HepG2 (cell line): Measurements from ENCODE around the gene PEX5L. TPM values are rescaled to one million over a fixed set of nuclear protein-coding genes. Genes with fewer than 3 reads are reported as not detected.

ENCODE experiments used
- ATAC-seq: fragments of 200-7000 bp; cut with Tn5 transposase; 3 replicates; pipeline ENCODE4 v1.9.1; 2020; ENCODE audit warnings: mild to moderate bottlenecking, moderate library complexity
- BruUV-seq: library from RNA; stranded (reverse); fragments of 400-500 nt; replicated peaks from 2 replicates; lab custom pipeline; 2021; lab: Mats Ljungman, UMichigan
- CTCF ChIA-PET: fragments of 300-600 bp; formaldehyde crosslinking; extraction: SDS; loops from one replicate; lab custom pipeline; 2021; ENCODE audit warnings: low total read pairs, inconsistent platforms, low intra/inter-chr PET ratio; lab: Yijun Ruan, JAX
- POLR2A ChIA-PET: fragments of 350-600 bp; sonication (Branson Sonifier 250); formaldehyde crosslinking; loops from one replicate; lab custom pipeline; 2020; ENCODE audit warnings: antibody characterized with exemption, inconsistent platforms; lab: Yijun Ruan, JAX
- DNase-seq: peaks from one replicate; pipeline ENCODE4 v3.0.0-alpha.2; 2015; ENCODE audit warnings: low spot score
- FAIRE-seq: peaks from 3 replicates; lab custom pipeline; 2011; peaks lifted over from hg19 to GRCh38; lab: Jason Lieb, UNC
- H2AFZ ChIP-seq: one replicate; pipeline ENCODE4 v1.6.1; 2011; ENCODE audit warnings: low read length, inconsistent platforms
- H3K27ac ChIP-seq: fragments of 300-600 bp; 3 replicates; pipeline ENCODE4 v1.8.0; 2011; ENCODE audit warnings: mixed run types, mild to moderate bottlenecking, mixed read lengths, low read length, inconsistent platforms; ENCODE audit not compliant: insufficient read depth; ENCODE audit errors: extremely low read length
- H3K27me3 ChIP-seq, 2 experiments: fragments of 200-600 bp in 1 of 2; 2 replicates in 1 of 2; 3 replicates in 1 of 2; pipeline versions ENCODE4 v1.6.0 to v1.8.0; 2011; ENCODE audit warnings: low read length in 2 of 2, mild to moderate bottlenecking in 2 of 2, moderate library complexity in 2 of 2, inconsistent platforms in 1 of 2; ENCODE audit not compliant: insufficient read depth in 2 of 2, control insufficient read depth in 1 of 2
- H3K36me3 ChIP-seq, 2 experiments: fragments of 200-600 bp in 1 of 2; replicated peaks in 1 of 2; 2 replicates in 1 of 2; 3 replicates in 1 of 2; pipeline versions ENCODE4 v1.5.1 to v1.8.0; 2011; ENCODE audit warnings: low read length in 2 of 2, inconsistent platforms in 1 of 2; ENCODE audit not compliant: insufficient read depth in 2 of 2, control insufficient read depth in 1 of 2
- H3K4me1 ChIP-seq: 2 replicates; pipeline ENCODE4 v1.5.1; 2012; ENCODE audit warnings: low read length, inconsistent platforms; ENCODE audit not compliant: insufficient read depth
- H3K4me2 ChIP-seq: 2 replicates; pipeline ENCODE4 v1.6.0; 2011; ENCODE audit warnings: low read depth, low read length, inconsistent platforms
- H3K4me3 ChIP-seq, 3 experiments: fragments of 200-600 bp in 1 of 3; sonication (generic), shearing (Covaris generic) in 1 of 3; replicated peaks in 1 of 3; 2 replicates each; pipeline ENCODE4 v1.5.1; 2011 to 2016; ENCODE audit warnings: low read length in 3 of 3, inconsistent platforms in 2 of 3, low read depth in 2 of 3, mild to moderate bottlenecking in 2 of 3, control low read depth in 1 of 3, mixed read lengths in 1 of 3; ENCODE audit not compliant: insufficient read depth in 1 of 3
- H3K79me2 ChIP-seq: one replicate; pipeline ENCODE4 v1.6.1; 2011; ENCODE audit warnings: low read length, inconsistent platforms; ENCODE audit not compliant: insufficient read depth
- H3K9ac ChIP-seq: 2 replicates; pipeline ENCODE4 v1.6.0; 2011; ENCODE audit warnings: mild to moderate bottlenecking, low read depth, low read length, inconsistent platforms; ENCODE audit not compliant: insufficient read depth
- H3K9me3 ChIP-seq: 2 replicates; pipeline ENCODE4 v1.5.1; 2012; ENCODE audit warnings: mild to moderate bottlenecking, low read length
- H4K20me1 ChIP-seq: 2 replicates; pipeline ENCODE4 v1.6.0; 2011; ENCODE audit warnings: inconsistent platforms, mild to moderate bottlenecking, low read length, moderate library complexity; ENCODE audit not compliant: insufficient read depth
- DPF2 ChIP-seq: sonication (generic); formaldehyde crosslinking; IDR thresholded peaks from 2 replicates; pipeline ENCODE4 v1.4.0; 2020; ENCODE audit warnings: mild to moderate bottlenecking, low read depth, missing genetic modification reagents, borderline replicate concordance
- ETV5 ChIP-seq: IDR thresholded peaks from 2 replicates; pipeline ENCODE4 v1.6.1; 2018; ENCODE audit warnings: missing biosample characterization, missing genetic modification reagents, inconsistent platforms, borderline replicate concordance
- FOXP1 ChIP-seq, 2 experiments: fragments of 450-650 bp in 1 of 2; IDR thresholded peaks; 2 replicates each; pipeline ENCODE4 v1.6.1; 2017 to 2018; ENCODE audit warnings: antibody characterized with exemption in 1 of 2
- HDAC1 ChIP-seq: sonication (generic); formaldehyde crosslinking; IDR thresholded peaks from 2 replicates; pipeline ENCODE4 v1.5.1; 2020; ENCODE audit warnings: mild to moderate bottlenecking, missing genetic modification reagents
- HNF4G ChIP-seq, 2 experiments: sonication (generic) in 1 of 2; formaldehyde crosslinking in 1 of 2; IDR thresholded peaks; 2 replicates each; pipeline versions ENCODE4 v1.4.0 to v1.6.1; 2011 to 2020; ENCODE audit warnings: borderline replicate concordance in 2 of 2, low read depth in 2 of 2, mild to moderate bottlenecking in 2 of 2, low read length in 1 of 2, missing genetic modification reagents in 1 of 2, moderate library complexity in 1 of 2
- MXD4 ChIP-seq: IDR thresholded peaks from 2 replicates; pipeline ENCODE4 v1.6.1; 2016; ENCODE audit warnings: mild to moderate bottlenecking, missing biosample characterization, missing genetic modification reagents
- NR1H2 ChIP-seq: sonication (generic); formaldehyde crosslinking; IDR thresholded peaks from 2 replicates; pipeline ENCODE4 v1.8.1; 2022; ENCODE audit warnings: low read depth, missing genetic modification reagents, borderline replicate concordance
- RFX5 ChIP-seq: IDR thresholded peaks from 2 replicates; pipeline ENCODE4 v1.6.1; 2011; ENCODE audit warnings: low read depth, low read length, improper control_type of control experiment
- ZBTB25 ChIP-seq: IDR thresholded peaks from 2 replicates; pipeline ENCODE4 v1.6.1; 2018; ENCODE audit warnings: missing genetic modification reagents
- ZNF232 ChIP-seq: sonication (generic); formaldehyde crosslinking; IDR thresholded peaks from 2 replicates; pipeline ENCODE4 v1.4.0; 2020; ENCODE audit warnings: missing genetic modification reagents, borderline replicate concordance
- ZNF276 ChIP-seq: sonication (generic); formaldehyde crosslinking; IDR thresholded peaks from 2 replicates; pipeline ENCODE4 v1.4.0; 2020; ENCODE audit warnings: mild to moderate bottlenecking, low read depth, missing genetic modification reagents
- ZNF326 ChIP-seq: sonication (generic); formaldehyde crosslinking; IDR thresholded peaks from 2 replicates; pipeline ENCODE4 v1.4.0; 2020; ENCODE audit warnings: missing genetic modification reagents, borderline replicate concordance
- ZNF567 ChIP-seq: sonication (generic); formaldehyde crosslinking; IDR thresholded peaks from 2 replicates; pipeline ENCODE4 v1.8.1; 2023; ENCODE audit warnings: mild to moderate bottlenecking, missing genetic modification reagents, borderline replicate concordance
- ZNF788 ChIP-seq: sonication (generic); formaldehyde crosslinking; IDR thresholded peaks from 2 replicates; pipeline ENCODE4 v1.5.0; 2020; ENCODE audit warnings: mild to moderate bottlenecking, missing genetic modification reagents, borderline replicate concordance
- ZNF883 ChIP-seq: sonication (generic); formaldehyde crosslinking; IDR thresholded peaks from 2 replicates; pipeline ENCODE4 v1.5.1; 2020; ENCODE audit warnings: mild to moderate bottlenecking, missing genetic modification reagents; ENCODE audit errors: not compliant biosample characterization
- in situ Hi-C: cut with HindIII; loops from 2 replicates; pipeline ENCODE4 v1.10.0; 2017; ENCODE audit warnings: low pct_unique_long_range_greater_than_20kb; ENCODE audit not compliant: extremely low pct_ligation_motif_present
- intact Hi-C: fragments of 100-400 bp; cut with micrococcal nuclease; formaldehyde crosslinking; loops from one replicate; pipeline ENCODE4 v1.10.0; 2022; ENCODE audit not compliant: unreplicated experiment
- polyA plus RNA-seq, 8 experiments: library from polyadenylated mRNA; depleted of rRNA in 3 of 8; stranded (reverse) in 7 of 8; unstranded in 1 of 8; fragments of >200 nt; fragmentation: Illumina TruSeq in 4 of 8; extraction: Trizol in 4 of 8; gene quantifications; 2 replicates each; pipeline versions ENCODE4 v1.2.1 to v1.2.3, GENCODE V29; 2011 to 2016; ENCODE audit warnings: low read depth in 4 of 8, missing spikeins in 1 of 8, mixed read lengths in 1 of 8; ENCODE audit not compliant: insufficient read depth in 1 of 8
- total RNA-seq, 5 experiments: library from RNA; depleted of rRNA; stranded (reverse); fragments of >200 nt; fragmentation: Illumina TruSeq; extraction: Trizol; gene quantifications; 2 replicates each; pipeline ENCODE4 v1.2.3, GENCODE V29; 2016; ENCODE audit warnings: low read depth in 1 of 5
- TF ChIP-seq, protein P1 (sequence below): sonication (generic); formaldehyde crosslinking; IDR thresholded peaks from 2 replicates; pipeline ENCODE4 v1.8.0; 2022; ENCODE audit warnings: missing genetic modification reagents, mild to moderate bottlenecking, inconsistent platforms, borderline replicate concordance
- TF ChIP-seq, protein P2 (sequence below): sonication (generic); formaldehyde crosslinking; IDR thresholded peaks from 2 replicates; pipeline ENCODE4 v1.5.1; 2020; ENCODE audit warnings: mild to moderate bottlenecking, missing genetic modification reagents, moderate library complexity

Gene PEX5L
- total and polyA plus RNA-seq, 2 of the 13 experiments (the other 11 are each of a cell fraction or from before 2014, with no cell fraction given): not detected

DNA sequence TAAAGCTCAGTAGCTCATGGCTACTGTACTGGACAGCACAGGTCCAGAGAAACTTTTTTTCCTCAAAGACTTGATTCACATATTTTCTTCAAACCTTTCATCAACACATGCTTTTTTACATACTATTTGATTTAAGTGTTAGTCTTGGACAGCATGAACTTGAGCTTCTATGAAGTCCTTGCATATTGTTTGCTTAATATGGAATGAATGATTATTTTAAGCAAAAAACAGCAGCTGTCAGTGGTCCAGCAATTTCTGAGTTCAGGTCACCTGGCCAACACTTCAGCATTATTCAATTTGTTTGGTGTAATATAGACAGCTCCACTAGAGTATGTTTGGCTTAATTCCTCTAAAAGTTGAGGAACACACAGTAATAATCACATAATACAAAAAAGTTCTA, 141.4 kb downstream of the PEX5L start:
- Histone ChIP-seq H4K20me1 (no peaks in the 10 kb centered on the region), H3K27me3 (no peaks in the 10 kb centered on the region), H3K36me3 (no peaks in the 10 kb centered on the region), H3K4me2 (no peak overlapping the region), H3K27ac (no peak overlapping the region), H2AFZ (no peak overlapping the region), H3K9ac (no peak overlapping the region), H3K4me3 (no peak overlapping the region), H3K9me3 (no peaks in the 10 kb centered on the region), H3K79me2 (no peaks in the 10 kb centered on the region), H3K4me1 (no peaks in the 10 kb centered on the region)
- BruUV-seq: no TSS peak
- FAIRE-seq (no peak), DNase-seq (no peak), ATAC-seq (no peak)
- ChIA-PET POLR2A (no interaction called here), CTCF (no interaction called here)
- in situ Hi-C loops (no loop called here), intact Hi-C loops (no loop called here)
- TF ChIP-seq ETV5 (CRISPR knock-in tag): no peak
- TF ChIP-seq ZNF276 (CRISPR knock-in tag): no peak
- TF ChIP-seq HNF4G (IDR thresholded peaks at IDR 0.05; ENCODE audit: borderline replicate concordance, low read depth, low read length): no peak
- no peak for TF ChIP-seq HNF4G (CRISPR knock-in tag; IDR thresholded peaks at IDR 0.05; ENCODE audit: borderline replicate concordance, low read depth)
- TF ChIP-seq ZNF883 (CRISPR knock-in tag): no peak
- TF ChIP-seq RFX5: no peak
- TF ChIP-seq, protein P1, sequence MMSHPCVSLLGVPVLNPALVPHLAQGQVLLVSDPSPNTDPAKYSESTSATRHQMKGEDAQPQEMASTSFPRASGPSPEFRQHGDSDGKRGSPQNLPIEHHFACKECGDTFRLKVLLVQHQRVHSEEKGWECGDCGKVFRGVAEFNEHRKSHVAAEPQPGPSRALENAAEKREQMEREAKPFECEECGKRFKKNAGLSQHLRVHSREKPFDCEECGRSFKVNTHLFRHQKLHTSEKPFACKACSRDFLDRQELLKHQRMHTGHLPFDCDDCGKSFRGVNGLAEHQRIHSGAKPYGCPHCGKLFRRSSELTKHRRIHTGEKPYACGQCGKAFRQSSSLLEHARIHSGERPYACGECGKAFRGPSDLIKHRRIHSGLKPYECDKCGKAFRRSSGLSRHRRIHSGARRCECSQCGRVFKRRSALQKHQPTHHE (CRISPR knock-in tag): no peak
- TF ChIP-seq, protein P2, sequence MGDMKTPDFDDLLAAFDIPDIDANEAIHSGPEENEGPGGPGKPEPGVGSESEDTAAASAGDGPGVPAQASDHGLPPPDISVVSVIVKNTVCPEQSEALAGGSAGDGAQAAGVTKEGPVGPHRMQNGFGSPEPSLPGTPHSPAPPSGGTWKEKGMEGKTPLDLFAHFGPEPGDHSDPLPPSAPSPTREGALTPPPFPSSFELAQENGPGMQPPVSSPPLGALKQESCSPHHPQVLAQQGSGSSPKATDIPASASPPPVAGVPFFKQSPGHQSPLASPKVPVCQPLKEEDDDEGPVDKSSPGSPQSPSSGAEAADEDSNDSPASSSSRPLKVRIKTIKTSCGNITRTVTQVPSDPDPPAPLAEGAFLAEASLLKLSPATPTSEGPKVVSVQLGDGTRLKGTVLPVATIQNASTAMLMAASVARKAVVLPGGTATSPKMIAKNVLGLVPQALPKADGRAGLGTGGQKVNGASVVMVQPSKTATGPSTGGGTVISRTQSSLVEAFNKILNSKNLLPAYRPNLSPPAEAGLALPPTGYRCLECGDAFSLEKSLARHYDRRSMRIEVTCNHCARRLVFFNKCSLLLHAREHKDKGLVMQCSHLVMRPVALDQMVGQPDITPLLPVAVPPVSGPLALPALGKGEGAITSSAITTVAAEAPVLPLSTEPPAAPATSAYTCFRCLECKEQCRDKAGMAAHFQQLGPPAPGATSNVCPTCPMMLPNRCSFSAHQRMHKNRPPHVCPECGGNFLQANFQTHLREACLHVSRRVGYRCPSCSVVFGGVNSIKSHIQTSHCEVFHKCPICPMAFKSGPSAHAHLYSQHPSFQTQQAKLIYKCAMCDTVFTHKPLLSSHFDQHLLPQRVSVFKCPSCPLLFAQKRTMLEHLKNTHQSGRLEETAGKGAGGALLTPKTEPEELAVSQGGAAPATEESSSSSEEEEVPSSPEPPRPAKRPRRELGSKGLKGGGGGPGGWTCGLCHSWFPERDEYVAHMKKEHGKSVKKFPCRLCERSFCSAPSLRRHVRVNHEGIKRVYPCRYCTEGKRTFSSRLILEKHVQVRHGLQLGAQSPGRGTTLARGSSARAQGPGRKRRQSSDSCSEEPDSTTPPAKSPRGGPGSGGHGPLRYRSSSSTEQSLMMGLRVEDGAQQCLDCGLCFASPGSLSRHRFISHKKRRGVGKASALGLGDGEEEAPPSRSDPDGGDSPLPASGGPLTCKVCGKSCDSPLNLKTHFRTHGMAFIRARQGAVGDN (CRISPR knock-in tag): no peak
- TF ChIP-seq ZNF326 (CRISPR knock-in tag): no peak
- TF ChIP-seq HDAC1: no peak
- no peak for TF ChIP-seq ZNF788 (CRISPR knock-in tag)
- TF ChIP-seq FOXP1 (IDR thresholded peaks at IDR 0.05): no peak
- no peak for TF ChIP-seq FOXP1 (CRISPR knock-in tag; IDR thresholded peaks at IDR 0.05)
- TF ChIP-seq ZNF567 (CRISPR knock-in tag): no peak
- no peak for TF ChIP-seq MXD4 (CRISPR knock-in tag)
- TF ChIP-seq DPF2: no peak
- no peak for TF ChIP-seq ZBTB25
- TF ChIP-seq ZNF232 (CRISPR knock-in tag): no peak
- no peak for TF ChIP-seq NR1H2 (CRISPR knock-in tag)
